Activated CD4-positive, alpha-beta memory T cell treated with anti-CD3 and anti-CD28 coated beads, Interleukin-2, amount 10 ng/mL, durations not matched to agents 7 days and 5 days (primary cell): ENCODE measurements around the gene HSD17B14. TPM values are rescaled to one million over a fixed set of nuclear protein-coding genes. Genes with fewer than 3 reads are reported as not detected.
"Not testable (repeated sequence)": the region's sequence is repeated elsewhere in the genome, so short reads cannot be mapped to it uniquely, and the experiment has no call there.

Experiments
- CTCF ChIA-PET: fragments of 350-600 bp; sonication (Branson Sonifier 250); formaldehyde crosslinking; loops from one replicate; lab custom pipeline; 2021; ENCODE audit warnings: antibody characterized with exemption, inconsistent platforms; lab: Charles Lee
- POLR2A ChIA-PET: fragments of 350-600 bp; sonication (Branson Sonifier 250); formaldehyde crosslinking; loops from one replicate; lab custom pipeline; 2021; ENCODE audit warnings: antibody characterized with exemption; lab: Charles Lee
- DNase-seq: peaks from one replicate; pipeline ENCODE4 v3.0.0-alpha.2; 2020
- H3K27ac Mint-ChIP-seq: one replicate; pipeline ENCODE4 v1.8.0; 2021; ENCODE audit warnings: mild to moderate bottlenecking, mixed read lengths
- H3K27me3 Mint-ChIP-seq: one replicate; pipeline ENCODE4 v1.8.0; 2021; ENCODE audit warnings: mixed read lengths
- H3K36me3 Mint-ChIP-seq: one replicate; pipeline ENCODE4 v1.8.0; 2021; ENCODE audit warnings: low read depth, mixed read lengths
- H3K4me1 Mint-ChIP-seq: one replicate; pipeline ENCODE4 v1.8.0; 2021; ENCODE audit warnings: mixed read lengths
- H3K4me3 Mint-ChIP-seq: one replicate; pipeline ENCODE4 v1.8.0; 2021; ENCODE audit warnings: mild to moderate bottlenecking, mixed read lengths
- H3K9me3 Mint-ChIP-seq: one replicate; pipeline ENCODE4 v1.8.0; 2021; ENCODE audit warnings: mixed read lengths
- total RNA-seq, 2 experiments: library from RNA; stranded (reverse); gene quantifications; one replicate each; pipeline ENCODE4 v1.2.3, GENCODE V29; 2021

HSD17B14 gene
- under 1 TPM; 0.50 to 0.63 TPM for total RNA-seq

DNA sequence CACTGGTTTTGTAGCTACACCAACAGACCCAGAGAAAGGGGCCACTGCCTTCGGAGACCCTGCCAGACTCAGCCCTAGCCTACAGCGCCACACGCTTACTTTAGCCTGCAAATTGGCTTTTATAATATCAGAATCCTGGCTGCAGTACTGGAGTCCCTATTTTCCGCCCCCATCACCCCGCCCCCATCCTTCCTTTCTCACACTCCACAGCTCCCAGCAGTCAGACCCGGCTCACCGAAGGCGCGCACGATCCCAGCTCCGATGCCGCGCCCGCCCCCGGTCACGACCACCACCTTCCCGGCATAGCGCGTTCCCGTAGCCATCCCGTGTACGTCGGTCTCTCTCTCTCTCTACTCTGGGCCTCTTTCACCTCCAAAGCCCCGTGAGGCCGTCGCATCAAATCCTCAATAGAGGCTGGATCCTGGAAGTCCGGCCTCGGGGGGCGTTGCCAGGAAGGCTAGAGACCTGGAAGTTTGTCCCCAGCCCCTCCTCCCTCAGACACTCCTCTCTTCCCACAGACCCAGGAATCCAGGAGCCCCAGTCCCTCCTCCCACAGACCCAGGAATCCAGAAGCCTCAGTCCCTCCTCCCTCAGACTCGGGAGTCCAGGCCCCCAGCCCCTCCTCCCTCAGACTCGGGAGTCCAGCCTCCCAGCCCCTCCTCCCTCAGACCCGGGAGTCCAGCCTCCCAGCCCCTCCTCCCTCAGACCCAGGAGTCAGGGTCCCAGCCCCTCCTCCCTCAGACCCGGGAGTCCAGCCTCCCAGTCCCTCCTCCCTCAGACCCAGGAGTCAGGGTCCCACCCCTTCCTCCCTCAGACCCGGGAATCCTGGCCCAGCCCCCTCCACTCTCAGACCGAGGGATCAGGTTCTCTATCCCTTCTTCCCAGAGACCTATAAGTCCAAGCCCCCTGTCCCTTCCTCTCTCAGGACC is at the start of gene HSD17B14:
Gene HSD17B14 (minus strand): TSS at position 403 of the 929 bp plus-strand sequence. CDS start 80 bp downstream, at position 323.
- no peak for DNase-seq
- Mint-ChIP-seq H3K27me3 (peaks cover 4% of the 10 kb centered on the region), H3K4me1 (peaks cover 17% of the 10 kb centered on the region), H3K36me3 (no peaks in the 10 kb centered on the region), H3K4me3 (peak within 1 kb of the TSS; percentile 65), H3K9me3 (no peaks in the 10 kb centered on the region), H3K27ac (peak within 1 kb of the TSS; percentile 61)
- CTCF ChIA-PET: interaction anchor here (0.6 to 2.5 kb wide), 20 partner anchors 9 to 1314 kb away, joined by 3 to 30 read pairs (median 4); partner anchors contain the start of genes CA11, GYS1 and RUVBL2
- POLR2A ChIA-PET: interaction anchor here (1.2 kb wide), 1 partner anchor 41 kb away, joined by 5 read pairs; no protein-coding TSS in a partner anchor

DNA sequence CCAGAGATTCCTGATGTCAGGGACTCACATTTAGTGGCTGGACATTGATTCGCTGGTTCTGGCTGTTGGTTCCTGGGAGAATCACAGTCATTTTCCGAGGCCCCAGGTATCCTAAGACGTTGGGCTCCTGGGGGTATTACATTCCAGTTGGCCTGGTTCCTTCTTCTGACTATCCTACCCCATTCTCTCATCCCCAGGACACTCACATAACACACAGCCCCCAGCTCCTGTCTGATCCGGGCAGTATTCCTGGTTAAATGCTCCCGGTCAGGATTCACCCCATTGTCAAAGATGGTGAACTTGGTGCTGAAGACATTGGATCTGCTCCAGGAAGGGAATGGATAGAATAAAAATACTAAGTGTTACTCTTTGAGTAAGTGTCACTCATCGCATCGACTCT is 47.4 kb upstream of the HSD17B14 start:
- H3K4me3 Mint-ChIP-seq: no peak overlapping the region
- H3K4me1 Mint-ChIP-seq: peaks cover 1% of the 10 kb centered on the region
- DNase-seq: no peak
- no peak overlapping the region for H3K27ac Mint-ChIP-seq
- peaks cover 2% of the 10 kb centered on the region for H3K9me3 Mint-ChIP-seq
- no peaks in the 10 kb centered on the region for H3K27me3 Mint-ChIP-seq
- ChIA-PET POLR2A (no interaction called here), CTCF (no interaction called here)
- H3K36me3 Mint-ChIP-seq: peaks cover 16% of the 10 kb centered on the region

DNA sequence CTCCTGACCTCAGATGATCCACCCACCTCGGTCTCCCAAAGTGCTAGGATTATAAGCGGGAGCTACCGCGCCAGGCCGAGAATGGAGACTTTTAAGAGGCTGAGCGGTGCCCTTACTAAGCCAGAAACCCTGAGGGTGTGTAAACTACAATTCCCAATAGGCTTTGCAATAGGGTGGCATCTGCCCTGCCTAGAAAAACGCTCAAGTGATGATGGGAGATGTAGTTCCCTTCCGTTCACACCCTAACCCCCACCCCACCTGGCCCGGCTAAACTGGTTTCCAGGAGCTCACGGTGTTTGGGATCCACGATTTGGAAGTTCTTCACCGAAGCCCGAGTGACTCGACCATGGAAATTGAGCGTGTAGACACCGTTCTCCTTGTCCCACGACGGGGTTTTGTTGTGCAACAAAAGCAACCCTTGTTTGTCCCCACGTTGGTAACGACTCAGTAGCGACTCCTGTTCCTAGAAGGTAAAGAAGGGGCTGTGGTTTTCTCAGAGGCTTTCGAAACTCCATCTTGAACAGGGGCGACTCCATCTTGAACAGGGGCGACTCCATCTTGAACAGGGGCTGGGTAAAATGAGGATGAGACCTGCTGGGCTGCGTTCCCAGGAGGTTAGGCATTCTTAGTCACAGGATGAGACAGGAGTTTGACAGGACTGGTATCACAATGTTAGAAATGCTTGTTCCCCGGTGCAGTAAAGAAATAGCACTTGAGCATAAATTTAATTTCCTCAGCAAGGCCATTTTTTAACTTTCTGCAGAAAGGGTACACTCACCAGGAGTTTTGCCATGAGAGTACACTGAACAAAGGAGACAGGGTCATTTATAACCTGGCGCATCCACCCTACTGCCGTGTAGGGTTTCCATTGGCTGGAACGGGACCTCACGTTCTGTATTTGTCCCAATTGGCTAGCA is 45.7 kb upstream of the HSD17B14 start:
- Mint-ChIP-seq H3K27ac (no peak overlapping the region), H3K4me1 (peaks cover 18% of the 10 kb centered on the region), H3K4me3 (no peak overlapping the region), H3K9me3 (peaks cover 2% of the 10 kb centered on the region), H3K36me3 (peaks cover 32% of the 10 kb centered on the region), H3K27me3 (no peaks in the 10 kb centered on the region)
- no peak for DNase-seq
- POLR2A ChIA-PET: interaction anchor here (0.8 to 1.6 kb wide), 4 partner anchors 9 to 89 kb away, joined by 3 to 6 read pairs (median 5); partner anchors contain the start of gene NUCB1
- CTCF ChIA-PET: interaction anchor here (0.7 to 1.3 kb wide), 2 partner anchors 18 to 121 kb away, joined by 3 read pairs; partner anchors contain the start of gene NUCB1

GRCh38 chr19:48879696-48880095 is 43.4 kb upstream of the HSD17B14 start:
- CTCF ChIA-PET: interaction anchor here (0.6 kb wide), 1 partner anchor 591 kb away, joined by 6 read pairs; no protein-coding TSS in a partner anchor
- H3K27ac Mint-ChIP-seq, H3K9me3 Mint-ChIP-seq, DNase-seq, H3K27me3 Mint-ChIP-seq, H3K4me3 Mint-ChIP-seq: not testable (repeated sequence)
- H3K36me3 Mint-ChIP-seq: peaks cover 52% of the 10 kb centered on the region
- POLR2A ChIA-PET: interaction anchor here (1.3 to 2.3 kb wide), 4 partner anchors 9 to 21 kb away, joined by 5 to 12 read pairs (median 6); no protein-coding TSS in a partner anchor
- H3K4me1 Mint-ChIP-seq: peaks cover 34% of the 10 kb centered on the region

- POLR2A ChIA-PET: interaction anchor here (1.3 to 7.6 kb wide), 5 partner anchors 10 to 54 kb away, joined by 4 to 43 read pairs (median 6); no protein-coding TSS in a partner anchor
- Mint-ChIP-seq H3K27ac (peak overlapping the region; percentile 63), H3K4me3 (no peak overlapping the region), H3K27me3 (no peaks in the 10 kb centered on the region), H3K36me3 (peaks cover 58% of the 10 kb centered on the region), H3K9me3 (peaks cover 2% of the 10 kb centered on the region), H3K4me1 (peaks cover 40% of the 10 kb centered on the region)
- CTCF ChIA-PET: interaction anchor here (0.6 to 1.8 kb wide), 4 partner anchors 21 to 591 kb away, joined by 3 to 6 read pairs (median 4); partner anchors contain the start of gene NUCB1
- no peak for DNase-seq
Measured at GRCh38 chr19:48879025-48879637, 42.8 kb upstream of the HSD17B14 start.

- peaks cover 47% of the 10 kb centered on the region for H3K4me1 Mint-ChIP-seq
- H3K27me3 Mint-ChIP-seq: no peaks in the 10 kb centered on the region
- peaks cover 65% of the 10 kb centered on the region for H3K36me3 Mint-ChIP-seq
Measured at GRCh38 chr19:48878196-48879024, 42.1 kb upstream of the HSD17B14 start.

DNA sequence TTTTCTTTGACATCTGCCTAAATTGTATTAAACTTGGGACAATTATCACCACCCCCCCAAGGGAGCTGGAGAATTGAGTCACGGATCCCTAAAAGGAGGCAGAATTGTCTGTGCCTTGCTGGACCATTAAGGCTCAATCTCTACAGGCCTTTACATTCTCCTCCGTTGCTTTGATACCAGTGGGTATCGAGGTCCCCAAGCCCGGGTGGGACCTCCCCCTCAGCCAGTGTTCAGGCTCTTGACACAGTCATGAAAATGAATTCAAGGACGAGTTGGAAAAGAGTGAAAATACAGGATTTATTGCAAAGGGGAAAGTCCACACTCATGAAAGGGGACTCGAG is 41.5 kb upstream of the HSD17B14 start:
- no peaks in the 10 kb centered on the region for H3K27me3 Mint-ChIP-seq
- H3K4me1 Mint-ChIP-seq: peaks cover 52% of the 10 kb centered on the region
- peak overlapping the region; percentile 63 for H3K27ac Mint-ChIP-seq

More at GRCh38 chr19:48878196-48879024, 42.1 kb upstream of the HSD17B14 start:
- peaks cover 2% of the 10 kb centered on the region for H3K9me3 Mint-ChIP-seq
- no peak overlapping the region for H3K4me3 Mint-ChIP-seq
- peak overlapping the region; percentile 63 for H3K27ac Mint-ChIP-seq
- peak; percentile 46 for DNase-seq
- CTCF ChIA-PET: interaction anchor here (1.5 to 1.8 kb wide), 3 partner anchors 22 to 92 kb away, joined by 3 to 5 read pairs (median 4); partner anchors contain the start of gene NUCB1
- POLR2A ChIA-PET: interaction anchor here (1.3 to 7.6 kb wide), 6 partner anchors 10 to 54 kb away, joined by 4 to 125 read pairs (median 9); partner anchors contain the start of genes NUCB1 and TULP2

GRCh38 chr19:48876043-48876981 is 40.0 kb upstream of the HSD17B14 start:
- H3K36me3 Mint-ChIP-seq: peaks cover 66% of the 10 kb centered on the region
- ChIA-PET POLR2A (interaction anchor here (1.0 to 7.6 kb wide), 12 partner anchors 10 to 117 kb away, joined by 3 to 125 read pairs (median 6); partner anchors contain the start of genes FTL, GYS1, NUCB1 and RUVBL2), CTCF (interaction anchor here (0.7 to 1.8 kb wide), 4 partner anchors 24 to 117 kb away, joined by 3 to 7 read pairs (median 4); partner anchors contain the start of genes DHDH, NUCB1 and RUVBL2)
- peak overlapping the region; percentile 91 for H3K27ac Mint-ChIP-seq
- not testable (repeated sequence) for H3K27me3 Mint-ChIP-seq, H3K9me3 Mint-ChIP-seq
- peak overlapping the region; percentile 88 for H3K4me3 Mint-ChIP-seq
- peaks cover 55% of the 10 kb centered on the region for H3K4me1 Mint-ChIP-seq
- peak; percentile 55 for DNase-seq

More for the DNA sequence above, 41.5 kb upstream of the HSD17B14 start:
- peaks cover 2% of the 10 kb centered on the region for H3K9me3 Mint-ChIP-seq
- CTCF ChIA-PET: interaction anchor here (1.5 to 1.8 kb wide), 3 partner anchors 22 to 93 kb away, joined by 3 to 5 read pairs (median 4); partner anchors contain the start of gene NUCB1
- peaks cover 71% of the 10 kb centered on the region for H3K36me3 Mint-ChIP-seq
- no peak for DNase-seq
- POLR2A ChIA-PET: interaction anchor here (1.9 to 7.6 kb wide), 3 partner anchors 17 to 55 kb away, joined by 4 to 125 read pairs (median 43); partner anchors contain the start of genes NUCB1 and TULP2
- H3K4me3 Mint-ChIP-seq: no peak overlapping the region

- Mint-ChIP-seq H3K4me3 (peak overlapping the region; percentile 88), H3K36me3 (peaks cover 61% of the 10 kb centered on the region), H3K27me3 (no peaks in the 10 kb centered on the region), H3K4me1 (peaks cover 55% of the 10 kb centered on the region), H3K9me3 (no peaks in the 10 kb centered on the region), H3K27ac (peak overlapping the region; percentile 91)
- POLR2A ChIA-PET: interaction anchor here (0.6 to 7.6 kb wide), 17 partner anchors 12 to 255 kb away, joined by 3 to 125 read pairs (median 5); partner anchors contain the start of genes BCAT2, DHDH, FTL and GYS1
- CTCF ChIA-PET: interaction anchor here (0.7 to 2.8 kb wide), 9 partner anchors 26 to 369 kb away, joined by 3 to 15 read pairs (median 3); partner anchors contain the start of genes DHDH, GYS1, NUCB1 and RUVBL2
- DNase-seq: peak; percentile 47
Measured at GRCh38 chr19:48874303-48875135, 38.2 kb upstream of the HSD17B14 start.
